SK-N-SH (cell line): Measurements from ENCODE around the gene HMMR.

Experiments
- CHD2 ChIP-seq: fragments of 150-350 bp; IDR thresholded peaks from 2 replicates; pipeline ENCODE4 v1.6.1; 2018; ENCODE audit warnings: low read length; ENCODE audit not compliant: partially characterized antibody
- CTCF ChIP-seq: fragments of 200-600 bp; sonication (generic); IDR thresholded peaks from 2 replicates; pipeline ENCODE4 v1.6.1; 2017; ENCODE audit warnings: antibody characterized with exemption, mild to moderate bottlenecking, moderate library complexity
- EP300 ChIP-seq, 2 experiments: IDR thresholded peaks; 2 replicates each; pipeline versions ENCODE4 v1.4.0 to v1.6.1; 2012; ENCODE audit warnings: borderline replicate concordance in 1 of 2, low read depth in 1 of 2, low read length in 1 of 2
- GATA2 ChIP-seq: sonication (generic); formaldehyde crosslinking; IDR thresholded peaks from 2 replicates; pipeline ENCODE4 v1.5.0; 2020; ENCODE audit warnings: mild to moderate bottlenecking, missing genetic modification reagents
- JUND ChIP-seq: IDR thresholded peaks from 2 replicates; pipeline ENCODE4 v1.4.0; 2012
- MXI1 ChIP-seq: IDR thresholded peaks from 2 replicates; pipeline ENCODE4 v1.6.1; 2012; ENCODE audit warnings: mild to moderate bottlenecking, low read depth, low read length, improper control_type of control experiment
- POLR2AphosphoS5 ChIP-seq: IDR thresholded peaks from 2 replicates; pipeline ENCODE4 v1.6.1; 2012; ENCODE audit warnings: low read depth, low read length
- RFX5 ChIP-seq: IDR thresholded peaks from 2 replicates; pipeline ENCODE4 v1.6.1; 2012; ENCODE audit warnings: mild to moderate bottlenecking, improper control_type of control experiment, low read length
- TCF12 ChIP-seq: IDR thresholded peaks from 2 replicates; pipeline ENCODE4 v1.4.0; 2012
- YY1 ChIP-seq: IDR thresholded peaks from 2 replicates; pipeline ENCODE4 v1.4.0; 2012; ENCODE audit warnings: low read depth, mild to moderate bottlenecking

DNA sequence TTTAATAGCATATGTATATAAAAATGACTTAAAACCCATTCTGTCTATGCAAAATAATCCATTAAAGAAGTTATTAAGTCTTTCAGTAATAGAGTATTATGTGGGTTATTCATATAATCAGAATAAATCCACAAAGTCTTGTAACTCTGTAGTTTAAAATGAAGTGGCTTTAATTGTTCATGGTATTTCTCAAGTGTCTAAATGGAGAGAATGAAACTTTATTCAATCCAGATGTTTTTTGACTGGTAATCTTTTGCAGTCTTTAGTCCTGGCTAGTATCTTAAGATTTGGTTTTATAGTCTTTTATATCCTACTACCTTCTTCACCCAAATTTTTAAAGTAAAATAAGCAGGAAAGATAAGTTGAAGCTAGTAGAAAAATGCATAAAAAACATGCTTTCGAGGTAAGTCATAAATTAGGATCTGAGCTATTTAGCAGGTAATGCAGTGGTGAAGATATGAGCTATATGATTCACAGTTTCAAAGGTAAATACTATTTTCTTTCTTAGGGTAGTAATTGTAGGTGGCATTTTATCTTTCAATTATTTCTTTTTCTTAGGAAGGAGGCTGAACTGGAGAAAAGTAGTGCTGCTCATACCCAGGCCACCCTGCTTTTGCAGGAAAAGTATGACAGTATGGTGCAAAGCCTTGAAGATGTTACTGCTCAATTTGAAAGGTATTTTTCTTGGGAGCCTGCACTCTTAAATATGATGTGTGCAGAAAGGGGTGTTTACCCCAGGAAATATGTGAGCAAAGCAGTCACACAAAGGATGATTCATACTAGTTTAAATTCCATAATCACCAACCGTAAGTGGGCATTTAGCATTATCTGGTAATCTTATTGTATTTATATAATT lies 17.9 kb downstream of the HMMR start:
- TF ChIP-seq CTCF, result no peak
- TF ChIP-seq CHD2, result no peak
- TF ChIP-seq POLR2AphosphoS5, result no peak
- TF ChIP-seq RFX5, result no peak
- TF ChIP-seq TCF12, result peak; percentile 75
- TF ChIP-seq EP300 (IDR thresholded peaks at IDR 0.05; ENCODE audit: borderline replicate concordance in 1 of 2, low read depth in 1 of 2, low read length in 1 of 2), result no peak
- no peak for TF ChIP-seq MXI1
- TF ChIP-seq GATA2, result no peak
- no peak for TF ChIP-seq YY1
- peak; percentile 33; the same call in 1 of the 2 replicates for TF ChIP-seq JUND
